ENCODE results near the gene SUPT3H. TPM values are rescaled to one million over a fixed set of nuclear protein-coding genes. Genes with fewer than 3 reads are reported as not detected.
A peak's percentile ranks its signal among the peaks of the same experiment; 100 is the strongest.
"Not testable (repeated sequence)": the region's sequence is repeated elsewhere in the genome, so short reads cannot be mapped to it uniquely, and the experiment has no call there.

Gene SUPT3H
- total RNA-seq, 2 experiments from 2014 or later = 8.7 to 9.0 TPM

DNA sequence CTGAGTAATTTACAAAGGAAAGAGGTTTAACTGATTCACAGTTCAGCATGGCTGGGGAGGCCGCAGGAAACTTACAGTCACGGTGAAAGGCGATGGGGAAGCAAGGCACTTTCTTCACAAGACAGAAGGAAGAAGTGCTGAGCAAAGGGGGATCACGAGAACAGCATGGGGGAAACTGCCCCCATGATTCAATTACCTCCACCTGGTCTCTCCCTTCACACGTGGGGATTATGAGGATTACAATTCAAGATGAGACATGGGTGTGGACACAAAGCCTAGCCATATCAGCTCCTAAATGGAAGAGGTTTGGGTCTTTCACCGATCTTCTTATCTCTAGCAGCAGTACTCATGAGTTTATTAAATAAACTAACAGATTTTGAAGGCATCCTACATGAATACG, 202.5 kb downstream of the SUPT3H start:
- Mint-ChIP-seq H3K4me1 (peaks cover 22% of the 10 kb centered on the region), H3K27ac (peak overlapping the region; percentile 41), H3K36me3 (ENCODE audit: low read depth) (peaks cover 11% of the 10 kb centered on the region), H3K27me3 (no peaks in the 10 kb centered on the region), H3K9me3 (peaks cover 8% of the 10 kb centered on the region), H3K4me3 (no peak overlapping the region)
- ChIA-PET CTCF (no interaction called here), POLR2A (no interaction called here)
- DNase-seq = no peak

DNA sequence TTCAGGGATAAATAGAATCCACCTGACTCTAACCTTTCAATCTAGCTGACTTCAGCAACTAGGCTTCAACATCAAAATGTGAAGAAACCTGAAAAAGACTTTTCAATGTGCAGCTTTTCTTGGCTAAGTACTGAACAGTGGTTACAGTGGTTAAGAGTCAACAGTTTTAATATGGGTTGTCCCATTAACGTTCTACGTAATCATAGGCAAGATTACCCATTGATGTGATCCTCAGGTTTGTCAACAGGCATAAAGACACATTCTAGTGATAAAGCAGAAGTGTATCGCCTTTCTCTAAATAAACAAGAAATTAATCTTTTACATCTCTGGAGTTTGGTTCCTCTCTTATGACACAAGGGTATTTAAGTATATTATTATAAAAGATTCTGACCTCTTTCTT, 203.7 kb downstream of the SUPT3H start:
- Mint-ChIP-seq H3K4me3 (no peak overlapping the region), H3K9me3 (peaks cover 8% of the 10 kb centered on the region), H3K36me3 (ENCODE audit: low read depth) (peaks cover 13% of the 10 kb centered on the region), H3K27ac (no peak overlapping the region), H3K27me3 (no peaks in the 10 kb centered on the region), H3K4me1 (peaks cover 22% of the 10 kb centered on the region)
- no peak for DNase-seq
- POLR2A ChIA-PET = no interaction called here
- CTCF ChIA-PET = interaction anchor here (0.7 to 1.2 kb wide), 2 partner anchors 8 to 9 kb away, joined by 4 read pairs; no protein-coding TSS in a partner anchor

DNA sequence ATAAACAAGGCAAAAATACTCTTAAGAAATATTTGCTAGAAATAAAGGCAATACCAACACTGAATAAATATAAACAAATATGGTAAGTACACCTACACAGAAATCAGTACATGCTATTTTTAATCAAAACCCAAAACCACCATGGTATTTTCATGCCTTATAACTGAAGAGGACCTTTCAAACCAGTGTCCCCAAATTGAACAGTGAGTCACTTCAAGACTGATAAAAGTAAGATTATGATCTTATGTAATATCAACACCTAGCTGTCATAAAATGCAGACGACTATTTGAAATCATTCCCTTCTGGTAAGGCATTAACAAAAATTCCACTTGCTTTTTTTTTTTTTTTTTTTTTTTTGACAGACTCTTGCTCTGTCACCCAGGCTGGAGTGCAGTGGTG, 206.4 kb downstream of the SUPT3H start:
- no peaks in the 10 kb centered on the region for H3K27me3 Mint-ChIP-seq
- H3K27ac Mint-ChIP-seq = no peak overlapping the region
- no peak for DNase-seq
- peaks cover 10% of the 10 kb centered on the region for H3K36me3 Mint-ChIP-seq (ENCODE audit: low read depth)
- no peak overlapping the region for H3K4me3 Mint-ChIP-seq
- ChIA-PET POLR2A (no interaction called here), CTCF (no interaction called here)
- peaks cover 8% of the 10 kb centered on the region for H3K9me3 Mint-ChIP-seq
- peaks cover 17% of the 10 kb centered on the region for H3K4me1 Mint-ChIP-seq

DNA sequence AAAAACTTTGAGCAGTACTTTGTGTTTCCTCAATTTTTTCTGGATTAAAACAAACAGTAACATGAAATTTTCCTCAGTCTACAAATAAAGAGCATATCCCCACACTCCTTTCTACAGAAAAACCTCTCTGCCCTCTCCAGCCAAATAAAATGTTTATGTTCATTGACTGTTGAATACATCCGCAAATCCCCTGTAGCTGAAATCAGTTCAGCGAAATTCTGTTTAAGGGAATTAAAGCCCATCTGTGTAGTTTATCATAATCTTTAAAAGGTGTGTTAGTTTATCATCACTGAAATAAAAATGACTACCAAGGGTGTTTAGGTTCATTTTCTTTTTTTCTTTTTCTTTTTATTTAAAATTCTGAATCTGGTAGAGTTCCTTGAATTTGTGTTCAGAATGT, 207.4 kb downstream of the SUPT3H start:
- ChIA-PET POLR2A (no interaction called here), CTCF (interaction anchor here (0.6 kb wide), 1 partner anchor 1233 kb away, joined by 3 read pairs; no protein-coding TSS in a partner anchor)
- H3K4me1 Mint-ChIP-seq = peaks cover 12% of the 10 kb centered on the region
- H3K27ac Mint-ChIP-seq = no peak overlapping the region
- DNase-seq = no peak
- no peak overlapping the region for H3K4me3 Mint-ChIP-seq
- H3K27me3 Mint-ChIP-seq = no peaks in the 10 kb centered on the region
- H3K9me3 Mint-ChIP-seq = peaks cover 9% of the 10 kb centered on the region
- H3K36me3 Mint-ChIP-seq (ENCODE audit: low read depth) = peaks cover 7% of the 10 kb centered on the region

DNA sequence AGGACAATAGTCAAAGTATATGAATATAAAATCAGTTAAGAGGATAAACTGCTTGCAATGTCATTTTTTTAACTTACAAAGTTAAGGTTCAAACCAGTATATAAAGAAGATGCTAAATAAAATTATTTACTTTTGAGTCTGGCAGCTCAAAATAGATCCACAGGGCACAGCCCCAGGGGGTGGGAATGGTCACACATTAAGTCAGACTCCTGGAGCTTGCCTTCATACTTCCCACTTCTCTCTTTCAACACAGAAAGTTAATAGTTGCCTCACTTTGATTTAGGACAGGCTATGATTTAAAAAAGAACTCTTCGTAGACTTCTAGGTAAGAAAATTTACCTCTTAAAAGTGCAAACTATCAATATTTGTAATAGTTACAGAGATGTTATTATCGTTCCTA, 207.9 kb downstream of the SUPT3H start:
- Mint-ChIP-seq H3K4me3 (no peak overlapping the region), H3K27me3 (no peaks in the 10 kb centered on the region), H3K9me3 (peaks cover 5% of the 10 kb centered on the region), H3K36me3 (ENCODE audit: low read depth) (peaks cover 4% of the 10 kb centered on the region), H3K4me1 (peaks cover 11% of the 10 kb centered on the region), H3K27ac (no peak overlapping the region)
- POLR2A ChIA-PET = no interaction called here
- no peak for DNase-seq
- CTCF ChIA-PET = interaction anchor here (0.6 kb wide), 1 partner anchor 132 kb away, joined by 3 read pairs; no protein-coding TSS in a partner anchor

DNA sequence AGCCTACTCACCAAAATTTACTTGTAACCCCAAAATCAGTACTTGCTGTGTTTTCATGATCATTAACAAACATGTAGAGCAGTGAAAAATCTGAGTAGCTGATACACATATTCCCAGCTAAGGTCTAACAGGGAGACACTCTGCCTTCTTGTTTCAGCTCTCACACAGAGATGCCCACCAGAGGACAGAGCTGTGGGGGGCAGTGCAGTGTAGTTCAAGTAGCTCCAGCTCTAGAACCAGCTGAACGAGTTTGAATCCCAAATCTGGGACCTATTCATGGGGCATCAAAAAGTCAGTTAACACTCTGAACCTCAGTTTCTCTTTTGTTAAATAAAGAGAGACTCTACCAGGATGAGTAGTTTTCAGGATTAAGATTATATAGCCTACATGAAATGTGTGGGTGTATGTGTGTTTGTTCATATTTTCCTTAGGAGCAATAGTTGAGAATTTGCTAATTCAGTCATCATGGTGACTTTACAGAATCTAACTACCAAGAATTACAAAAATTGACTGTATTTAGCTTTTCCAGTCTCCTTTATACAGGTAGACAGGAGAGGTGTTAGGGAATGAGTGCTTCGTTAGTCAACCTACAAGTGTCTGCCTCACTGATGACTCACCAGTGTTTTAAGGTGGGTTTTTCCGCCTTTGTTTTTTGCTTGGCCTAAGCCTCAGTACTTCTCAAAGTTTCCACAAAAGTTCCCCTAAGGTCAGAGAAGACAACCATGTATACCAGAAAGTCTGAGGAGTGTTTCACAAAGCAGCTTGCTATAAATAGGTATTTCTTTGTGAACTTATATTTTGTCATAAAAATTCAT, 213.6 kb downstream of the SUPT3H start:
- peaks cover 14% of the 10 kb centered on the region for H3K9me3 Mint-ChIP-seq
- peaks cover 9% of the 10 kb centered on the region for H3K36me3 Mint-ChIP-seq (ENCODE audit: low read depth)
- peaks cover 15% of the 10 kb centered on the region for H3K4me1 Mint-ChIP-seq
- CTCF ChIA-PET = no interaction called here
- no peak overlapping the region for H3K27ac Mint-ChIP-seq
- DNase-seq = peak; percentile 17
- no peak overlapping the region for H3K4me3 Mint-ChIP-seq
- H3K27me3 Mint-ChIP-seq = no peaks in the 10 kb centered on the region
- POLR2A ChIA-PET = no interaction called here

DNA sequence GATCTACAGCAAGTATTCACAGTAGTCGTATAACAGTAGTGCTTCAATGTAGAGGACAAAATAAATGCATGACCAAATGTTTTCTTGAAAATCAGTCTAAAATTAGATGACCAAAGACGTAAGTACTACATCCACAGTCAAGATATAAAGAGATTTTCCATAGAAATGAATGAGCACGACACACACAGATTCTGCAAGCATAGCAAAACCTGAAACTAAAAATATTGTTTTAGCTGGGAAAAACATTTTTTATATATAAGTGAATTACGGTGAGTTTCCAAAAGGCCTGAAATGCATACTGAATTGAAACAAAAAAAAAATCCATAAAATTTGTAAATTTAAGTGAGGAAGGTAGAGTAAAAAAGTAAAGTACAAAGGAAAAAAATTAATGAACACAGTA, 217.4 kb downstream of the SUPT3H start:
- Mint-ChIP-seq H3K27me3 (no peaks in the 10 kb centered on the region), H3K4me3 (no peak overlapping the region), H3K9me3 (peaks cover 9% of the 10 kb centered on the region), H3K36me3 (ENCODE audit: low read depth) (peaks cover 11% of the 10 kb centered on the region), H3K27ac (no peak overlapping the region), H3K4me1 (peaks cover 31% of the 10 kb centered on the region)
- CTCF ChIA-PET = no interaction called here
- DNase-seq = no peak
- POLR2A ChIA-PET = no interaction called here

DNA sequence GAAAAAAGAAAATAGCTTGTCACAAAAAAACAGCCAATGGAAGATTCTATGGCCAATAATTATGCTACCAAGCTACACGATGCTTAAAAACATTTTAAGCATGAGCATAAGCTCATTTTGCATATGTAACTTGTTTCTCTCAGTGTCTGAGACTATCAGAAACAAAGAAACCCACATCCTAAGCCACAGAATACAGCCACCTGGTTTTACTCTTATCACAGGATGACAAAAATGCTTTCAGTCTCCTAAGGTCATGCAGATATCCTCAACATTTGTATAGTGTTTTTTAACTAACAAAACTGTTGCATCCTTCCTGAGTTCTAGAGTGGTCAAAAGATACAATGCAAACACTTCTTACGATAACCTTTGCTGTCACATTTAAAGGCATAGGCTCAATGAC, 221.7 kb downstream of the SUPT3H start:
- H3K36me3 Mint-ChIP-seq (ENCODE audit: low read depth) = peaks cover 28% of the 10 kb centered on the region
- ChIA-PET CTCF (interaction anchor here (0.6 to 1.9 kb wide), 4 partner anchors 13 to 353 kb away, joined by 3 to 5 read pairs (median 4); no protein-coding TSS in a partner anchor), POLR2A (no interaction called here)
- peak; percentile 74 for DNase-seq
- H3K27me3 Mint-ChIP-seq = no peaks in the 10 kb centered on the region
- peak overlapping the region; percentile 84 for H3K27ac Mint-ChIP-seq
- peaks cover 20% of the 10 kb centered on the region for H3K9me3 Mint-ChIP-seq
- H3K4me1 Mint-ChIP-seq = peaks cover 33% of the 10 kb centered on the region
- H3K4me3 Mint-ChIP-seq = no peak overlapping the region

DNA sequence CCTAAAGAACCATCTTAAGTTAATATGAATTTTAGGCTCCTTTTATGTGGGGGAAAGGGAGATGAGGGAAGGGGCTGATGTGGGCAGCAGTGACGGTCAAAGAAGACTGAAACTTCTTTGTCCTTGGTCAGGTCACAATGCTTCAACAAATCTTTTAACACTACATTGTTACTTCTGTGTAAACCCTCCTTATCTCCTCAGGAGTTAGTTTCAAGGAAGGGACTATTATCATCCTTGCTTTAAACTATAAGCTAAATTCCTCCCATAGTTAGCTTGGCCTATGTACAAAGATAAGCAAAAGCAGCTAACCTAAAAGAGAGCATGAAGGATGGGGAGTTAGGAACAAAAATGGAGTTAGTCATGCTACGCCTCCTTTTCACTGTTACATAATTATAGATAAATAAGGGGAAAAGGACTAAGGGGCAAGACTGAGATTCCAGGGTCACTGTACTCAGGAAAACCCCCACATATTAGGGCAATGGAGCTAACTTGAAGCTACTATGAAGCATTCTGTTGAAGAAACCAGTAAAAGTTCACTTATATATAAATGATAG, 222.3 kb downstream of the SUPT3H start:
- DNase-seq = no peak
- Mint-ChIP-seq H3K4me1 (peaks cover 31% of the 10 kb centered on the region), H3K36me3 (ENCODE audit: low read depth) (peaks cover 24% of the 10 kb centered on the region), H3K27ac (peak overlapping the region; percentile 84), H3K4me3 (no peak overlapping the region), H3K9me3 (peaks cover 18% of the 10 kb centered on the region), H3K27me3 (no peaks in the 10 kb centered on the region)
- POLR2A ChIA-PET = no interaction called here
- CTCF ChIA-PET = interaction anchor here (0.6 to 1.9 kb wide), 5 partner anchors 13 to 354 kb away, joined by 3 to 5 read pairs (median 4); no protein-coding TSS in a partner anchor

DNA sequence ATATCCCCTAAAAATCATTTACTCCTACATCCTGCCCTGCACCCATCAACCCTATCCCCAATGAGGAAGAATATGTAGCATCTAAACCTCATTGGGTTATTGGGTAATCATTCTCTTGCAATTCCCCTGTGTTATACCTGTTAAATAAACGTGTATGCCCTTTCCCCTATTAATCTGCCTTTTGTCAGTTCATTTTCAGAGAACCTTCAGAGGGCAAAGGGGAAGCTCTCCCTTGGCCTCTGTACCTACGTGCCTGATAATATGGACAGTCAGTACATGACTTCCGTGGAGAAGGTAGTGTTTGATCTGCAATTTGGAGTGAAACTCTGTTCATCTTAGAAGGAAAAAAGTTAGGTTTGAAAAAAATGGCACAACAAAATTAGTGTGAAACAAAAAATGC, 223.1 kb downstream of the SUPT3H start:
- Mint-ChIP-seq H3K36me3 (ENCODE audit: low read depth) (peaks cover 21% of the 10 kb centered on the region), H3K9me3 (peaks cover 14% of the 10 kb centered on the region), H3K4me3 (no peak overlapping the region), H3K4me1 (peaks cover 31% of the 10 kb centered on the region), H3K27me3 (no peaks in the 10 kb centered on the region), H3K27ac (no peak overlapping the region)
- DNase-seq = no peak
- POLR2A ChIA-PET = no interaction called here
- CTCF ChIA-PET = interaction anchor here (0.8 to 1.7 kb wide), 3 partner anchors 161 to 560 kb away, joined by 3 to 4 read pairs (median 4); no protein-coding TSS in a partner anchor

DNA sequence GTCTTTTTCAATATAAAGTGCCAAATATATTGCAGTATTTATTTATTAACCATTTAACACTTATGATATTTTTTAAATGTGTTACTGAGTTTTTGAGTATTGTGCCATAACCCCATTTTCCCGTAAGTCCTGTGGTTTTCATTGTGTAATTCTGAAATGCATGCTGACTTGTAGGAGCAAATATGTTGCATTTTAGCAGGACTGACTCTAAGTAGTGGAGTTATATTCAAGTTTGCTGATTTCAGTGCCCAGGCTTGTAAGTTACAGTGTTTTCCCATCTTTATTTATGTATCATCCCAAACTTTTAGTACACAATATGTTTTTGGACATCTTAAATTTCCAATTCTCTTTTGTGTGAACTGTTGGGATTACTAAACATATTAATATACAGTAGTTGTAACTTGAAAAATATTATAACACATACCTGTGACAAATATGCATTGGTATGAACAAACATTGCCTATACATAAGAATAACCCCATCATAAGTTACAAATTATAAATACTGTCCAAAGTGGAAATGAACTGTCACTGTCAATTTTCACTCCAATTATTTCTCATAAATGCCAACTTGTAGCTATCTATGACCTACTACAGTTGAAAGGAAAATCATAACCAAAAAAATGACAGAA, 228.9 kb downstream of the SUPT3H start:
- Mint-ChIP-seq H3K27ac (no peak overlapping the region), H3K4me3 (no peak overlapping the region), H3K9me3 (peaks cover 12% of the 10 kb centered on the region), H3K36me3 (ENCODE audit: low read depth) (peaks cover 9% of the 10 kb centered on the region), H3K4me1 (peaks cover 4% of the 10 kb centered on the region), H3K27me3 (no peaks in the 10 kb centered on the region)
- ChIA-PET POLR2A (no interaction called here), CTCF (no interaction called here)
- DNase-seq = no peak

DNA sequence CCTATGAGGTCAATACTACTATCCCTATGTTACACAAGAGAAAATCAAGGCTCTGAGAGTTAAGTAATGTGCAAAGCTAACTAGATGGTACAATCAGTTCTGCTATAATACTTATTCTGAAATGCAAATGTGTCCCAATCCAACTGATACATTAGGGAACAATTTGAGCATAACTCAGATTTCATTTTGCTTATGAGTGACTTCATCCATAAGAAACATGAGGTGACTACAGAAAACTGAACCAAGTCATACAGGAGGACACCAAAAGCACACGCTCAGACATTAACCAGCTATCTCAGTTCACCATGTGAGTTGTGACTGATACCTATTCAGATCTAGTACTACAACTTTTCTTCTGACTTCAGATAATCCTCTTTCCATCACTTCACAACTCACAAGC, 229.5 kb downstream of the SUPT3H start:
- Mint-ChIP-seq H3K27me3 (no peaks in the 10 kb centered on the region), H3K36me3 (ENCODE audit: low read depth) (peaks cover 10% of the 10 kb centered on the region), H3K27ac (no peak overlapping the region), H3K4me1 (peaks cover 10% of the 10 kb centered on the region), H3K9me3 (peaks cover 12% of the 10 kb centered on the region), H3K4me3 (no peak overlapping the region)
- no peak for DNase-seq
- ChIA-PET POLR2A (no interaction called here), CTCF (no interaction called here)

DNA sequence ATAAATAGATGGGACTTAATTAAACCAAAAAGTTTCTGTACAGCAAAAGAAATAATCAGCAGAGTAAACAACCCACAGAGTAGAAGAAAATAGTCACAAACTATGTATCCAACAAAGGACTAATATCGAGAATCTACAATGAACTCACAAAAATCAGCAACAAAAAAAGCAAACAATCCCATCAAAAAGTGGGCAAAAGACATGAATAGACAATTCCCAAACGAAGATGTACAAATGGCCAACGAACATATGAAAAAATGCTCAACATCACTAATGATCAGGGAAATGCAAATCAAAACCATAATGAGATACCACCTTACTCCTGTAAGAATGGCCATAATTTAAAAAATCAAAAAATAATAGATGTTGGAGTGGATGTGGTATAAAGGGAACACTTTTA, 232.1 kb downstream of the SUPT3H start:
- CTCF ChIA-PET, DNase-seq, POLR2A ChIA-PET: not testable (repeated sequence)

More for the DNA sequence above, 232.1 kb downstream of the SUPT3H start:
- not testable (repeated sequence) for H3K27ac Mint-ChIP-seq, H3K27me3 Mint-ChIP-seq, H3K4me1 Mint-ChIP-seq, H3K4me3 Mint-ChIP-seq
- H3K9me3 Mint-ChIP-seq = peaks cover 17% of the 10 kb centered on the region
- H3K36me3 Mint-ChIP-seq (ENCODE audit: low read depth) = peaks cover 12% of the 10 kb centered on the region
